GM12878 (cell line): ENCODE results near the gene ARHGAP44. TPM values are rescaled to one million over a fixed set of nuclear protein-coding genes. Genes with fewer than 3 reads are reported as not detected.

Source experiments
- ATAC-seq: fragments of 200-7000 bp; cut with Tn5 transposase; 3 replicates; pipeline ENCODE4 v1.9.1; 2020; ENCODE audit warnings: mild to moderate bottlenecking, moderate library complexity
- BruUV-seq: library from RNA; stranded (reverse); fragments of 400-500 nt; replicated peaks from 2 replicates; lab custom pipeline; 2021; lab: Mats Ljungman, UMichigan
- CTCF ChIA-PET: fragments of 300-600 bp; sonication (Branson Sonifier 250); formaldehyde crosslinking; extraction: SDS; loops from one replicate; lab custom pipeline; 2021; ENCODE audit warnings: inconsistent platforms; lab: Yijun Ruan, JAX
- POLR2A ChIA-PET: fragments of 350-600 bp; formaldehyde crosslinking; extraction: SDS; loops from one replicate; lab custom pipeline; 2021; ENCODE audit warnings: inconsistent platforms; lab: Charles Lee
- RAD21 ChIA-PET: fragments of 300-600 bp; sonication (Branson Sonifier 250); formaldehyde crosslinking; loops from one replicate; lab custom pipeline; 2023; ENCODE audit warnings: antibody characterized with exemption; ENCODE audit not compliant: unreplicated experiment; lab: Charles Lee
- SMC1A ChIA-PET: fragments of 300-600 bp; sonication (Branson Sonifier 250); formaldehyde crosslinking; loops from one replicate; lab custom pipeline; 2023; ENCODE audit not compliant: unreplicated experiment, uncharacterized antibody; lab: Charles Lee
- DNase-seq: peaks from one replicate; pipeline ENCODE4 v3.0.0-alpha.2; 2011; ENCODE audit warnings: low read depth, low spot score
- FAIRE-seq: peaks from 3 replicates; lab custom pipeline; 2011; peaks lifted over from hg19 to GRCh38; lab: Jason Lieb, UNC
- H2AFZ ChIP-seq: 2 replicates; pipeline ENCODE4 v1.6.0; 2011; ENCODE audit warnings: low read depth, low read length, control low read depth; ENCODE audit not compliant: control insufficient read depth
- H3K27ac ChIP-seq: 2 replicates; pipeline ENCODE4 v1.5.1; 2011; ENCODE audit warnings: control low read depth; ENCODE audit not compliant: control insufficient read depth, insufficient read depth
- H3K27me3 ChIP-seq, 2 experiments: replicated peaks in 1 of 2; 2 replicates each; pipeline versions ENCODE4 v1.6.0 to v1.6.1; 2011; ENCODE audit warnings: low read length in 1 of 2; ENCODE audit not compliant: control insufficient read depth in 2 of 2, insufficient read depth in 2 of 2
- H3K36me3 ChIP-seq, 2 experiments: 2 replicates each; pipeline ENCODE4 v1.5.1; 2011; ENCODE audit warnings: low read length in 1 of 2; ENCODE audit not compliant: control insufficient read depth in 2 of 2, insufficient read depth in 2 of 2
- H3K4me1 ChIP-seq: 2 replicates; pipeline ENCODE4 v1.6.1; 2011; ENCODE audit warnings: mild to moderate bottlenecking, low read length, moderate library complexity, mixed read lengths; ENCODE audit not compliant: control insufficient read depth, insufficient read depth
- H3K4me2 ChIP-seq: 2 replicates; pipeline ENCODE4 v1.6.0; 2011; ENCODE audit warnings: control low read depth; ENCODE audit not compliant: control insufficient read depth, insufficient read depth
- H3K4me3 ChIP-seq: fragments of 200-600 bp; sonication (generic); 2 replicates; pipeline ENCODE4 v1.5.1; 2016
- H3K79me2 ChIP-seq: 2 replicates; pipeline ENCODE4 v1.6.0; 2011; ENCODE audit warnings: low read length; ENCODE audit not compliant: control insufficient read depth, insufficient read depth
- H3K9ac ChIP-seq: 2 replicates; pipeline ENCODE4 v1.8.0; 2011; ENCODE audit warnings: low read length, control low read depth, mixed read lengths; ENCODE audit not compliant: control insufficient read depth, insufficient read depth
- H3K9me3 ChIP-seq: replicated peaks from 3 replicates; pipeline ENCODE4 v1.5.1; 2011; ENCODE audit warnings: mild to moderate bottlenecking, low read length; ENCODE audit not compliant: control insufficient read depth, insufficient read depth
- H4K20me1 ChIP-seq: 2 replicates; pipeline ENCODE4 v1.6.0; 2011; ENCODE audit not compliant: control insufficient read depth, insufficient read depth
- CBX5 ChIP-seq: sonication (generic); IDR thresholded peaks from 2 replicates; pipeline ENCODE4 v1.6.1; 2016; ENCODE audit warnings: low read depth, moderate library complexity, mild to moderate bottlenecking, inconsistent platforms
- IKZF2 ChIP-seq, 2 experiments: fragments of 450-650 bp; IDR thresholded peaks; 2 replicates each; pipeline ENCODE4 v1.6.1; 2017; ENCODE audit warnings: mild to moderate bottlenecking in 2 of 2, moderate library complexity in 2 of 2
- SMAD1 ChIP-seq: fragments of 450-650 bp; IDR thresholded peaks from 2 replicates; pipeline ENCODE4 v1.6.1; 2018; ENCODE audit warnings: mild to moderate bottlenecking, low read depth; ENCODE audit not compliant: partially characterized antibody
- ZNF207 ChIP-seq: fragments of 450-650 bp; IDR thresholded peaks from 2 replicates; pipeline ENCODE4 v1.6.1; 2014; ENCODE audit warnings: antibody characterized with exemption, mild to moderate bottlenecking, borderline replicate concordance
- WGBS: methylation state at CpG from one replicate; pipeline ENCODE4 v1.1.6; 2016; ENCODE audit warnings: low lambda C conversion rate; ENCODE audit not compliant: insufficient replicate concordance, insufficient coverage; ENCODE audit errors: missing lambda C conversion rate; 5-methylcytosine and 5-hydroxymethylcytosine counted together
- in situ Hi-C: fragments of 300-500 bp; cut with MboI; formaldehyde crosslinking; loops from 9 replicates; pipeline ENCODE4 v1.14.3; 2018; ENCODE audit warnings: mixed read lengths
- intact Hi-C: fragments of 100-400 bp; cut with micrococcal nuclease; formaldehyde crosslinking; loops from one replicate; pipeline ENCODE4 v1.14.2; 2022; ENCODE audit not compliant: unreplicated experiment
- polyA plus RNA-seq, 11 experiments: library from polyadenylated mRNA; depleted of rRNA in 4 of 11; unstranded in 6 of 11; stranded (reverse) in 5 of 11; fragments of >200 nt; fragmentation: Nextera tagmentation in 4 of 11; fragmentation: Illumina TruSeq in 1 of 11; extraction: Ambion mirVana in 4 of 11; extraction: Trizol in 1 of 11; gene quantifications; 1 replicate in 1 of 11; 2 replicates in 10 of 11; pipeline versions ENCODE4 v1.2.1 to v1.2.3, GENCODE V29; 2011 to 2016; ENCODE audit warnings: inconsistent platforms in 2 of 11, missing spikeins in 2 of 11, low read depth in 1 of 11
- total RNA-seq, 4 experiments: library from RNA; depleted of rRNA in 3 of 4; stranded (reverse); fragments of >200 nt in 3 of 4; fragmentation: Illumina TruSeq in 1 of 4; extraction: Trizol in 1 of 4; gene quantifications; 2 replicates each; pipeline versions ENCODE4 v1.2.1 to v1.2.3, GENCODE V29; 2013 to 2021
- TF ChIP-seq, protein P1 (sequence below): IDR thresholded peaks from 2 replicates; pipeline ENCODE4 v1.6.1; 2011; ENCODE audit warnings: low read depth, low read length, improper control_type of control experiment, borderline replicate concordance
- TF ChIP-seq, protein P2 (sequence below): fragments of 450-650 bp; IDR thresholded peaks from 2 replicates; pipeline ENCODE4 v1.6.1; 2017; ENCODE audit warnings: low read depth, mild to moderate bottlenecking, moderate library complexity
- TF ChIP-seq, protein P3 (sequence below), 3 experiments: IDR thresholded peaks in 2 of 3; conservative IDR thresholded peaks in 1 of 3; 2 replicates each; pipeline ENCODE4 v1.5.1; 2011; ENCODE audit warnings: low read depth in 3 of 3, low read length in 3 of 3, mild to moderate bottlenecking in 3 of 3, control low read depth in 2 of 3, moderate library complexity in 2 of 3, inconsistent platforms in 1 of 3, mixed read lengths in 1 of 3; ENCODE audit not compliant: control insufficient read depth in 2 of 3, insufficient read depth in 1 of 3; ENCODE audit errors: extremely low read depth in 1 of 3

Gene ARHGAP44
- total and polyA plus RNA-seq, 10 of the 15 experiments (the other 5 are each of a cell fraction or from before 2014, with no cell fraction given) = 0.11 to 1.2 (median 0.48) TPM

DNA sequence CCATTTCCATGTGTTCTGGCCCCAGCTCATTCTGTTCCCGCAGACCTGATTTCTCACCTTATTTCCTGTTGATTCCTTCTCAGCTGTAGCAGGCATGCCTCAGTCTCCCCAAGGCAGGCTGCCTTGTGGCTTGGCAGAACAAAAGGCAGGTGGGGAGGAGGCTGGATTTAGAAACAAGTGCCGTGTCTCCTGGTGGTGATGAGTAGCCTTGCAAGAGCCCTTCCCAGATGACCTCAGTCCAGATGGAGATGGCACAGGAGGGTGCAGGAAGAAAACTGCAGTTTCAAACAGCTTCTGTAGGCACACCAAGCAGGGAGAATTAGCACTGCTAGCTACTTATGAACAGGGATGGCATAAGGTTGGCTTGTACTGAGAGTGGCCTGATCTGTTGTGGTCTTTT is 64.6 kb downstream of the ARHGAP44 start:
- RAD21 ChIA-PET = no interaction called here
- SMC1A ChIA-PET = no interaction called here
- peaks cover under 1% of the 10 kb centered on the region for H3K4me1 ChIP-seq
- peaks cover 6% of the 10 kb centered on the region for H3K9me3 ChIP-seq
- TF ChIP-seq, protein P1, sequence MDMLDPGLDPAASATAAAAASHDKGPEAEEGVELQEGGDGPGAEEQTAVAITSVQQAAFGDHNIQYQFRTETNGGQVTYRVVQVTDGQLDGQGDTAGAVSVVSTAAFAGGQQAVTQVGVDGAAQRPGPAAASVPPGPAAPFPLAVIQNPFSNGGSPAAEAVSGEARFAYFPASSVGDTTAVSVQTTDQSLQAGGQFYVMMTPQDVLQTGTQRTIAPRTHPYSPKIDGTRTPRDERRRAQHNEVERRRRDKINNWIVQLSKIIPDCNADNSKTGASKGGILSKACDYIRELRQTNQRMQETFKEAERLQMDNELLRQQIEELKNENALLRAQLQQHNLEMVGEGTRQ = no peak
- TF ChIP-seq CBX5 (no peak), SMAD1 (no peak), IKZF2 (IDR thresholded peaks at IDR 0.05) (no peak), ZNF207 (no peak)
- TF ChIP-seq, protein P2, sequence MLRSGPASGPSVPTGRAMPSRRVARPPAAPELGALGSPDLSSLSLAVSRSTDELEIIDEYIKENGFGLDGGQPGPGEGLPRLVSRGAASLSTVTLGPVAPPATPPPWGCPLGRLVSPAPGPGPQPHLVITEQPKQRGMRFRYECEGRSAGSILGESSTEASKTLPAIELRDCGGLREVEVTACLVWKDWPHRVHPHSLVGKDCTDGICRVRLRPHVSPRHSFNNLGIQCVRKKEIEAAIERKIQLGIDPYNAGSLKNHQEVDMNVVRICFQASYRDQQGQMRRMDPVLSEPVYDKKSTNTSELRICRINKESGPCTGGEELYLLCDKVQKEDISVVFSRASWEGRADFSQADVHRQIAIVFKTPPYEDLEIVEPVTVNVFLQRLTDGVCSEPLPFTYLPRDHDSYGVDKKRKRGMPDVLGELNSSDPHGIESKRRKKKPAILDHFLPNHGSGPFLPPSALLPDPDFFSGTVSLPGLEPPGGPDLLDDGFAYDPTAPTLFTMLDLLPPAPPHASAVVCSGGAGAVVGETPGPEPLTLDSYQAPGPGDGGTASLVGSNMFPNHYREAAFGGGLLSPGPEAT = no peak
- TF ChIP-seq, protein P3, sequence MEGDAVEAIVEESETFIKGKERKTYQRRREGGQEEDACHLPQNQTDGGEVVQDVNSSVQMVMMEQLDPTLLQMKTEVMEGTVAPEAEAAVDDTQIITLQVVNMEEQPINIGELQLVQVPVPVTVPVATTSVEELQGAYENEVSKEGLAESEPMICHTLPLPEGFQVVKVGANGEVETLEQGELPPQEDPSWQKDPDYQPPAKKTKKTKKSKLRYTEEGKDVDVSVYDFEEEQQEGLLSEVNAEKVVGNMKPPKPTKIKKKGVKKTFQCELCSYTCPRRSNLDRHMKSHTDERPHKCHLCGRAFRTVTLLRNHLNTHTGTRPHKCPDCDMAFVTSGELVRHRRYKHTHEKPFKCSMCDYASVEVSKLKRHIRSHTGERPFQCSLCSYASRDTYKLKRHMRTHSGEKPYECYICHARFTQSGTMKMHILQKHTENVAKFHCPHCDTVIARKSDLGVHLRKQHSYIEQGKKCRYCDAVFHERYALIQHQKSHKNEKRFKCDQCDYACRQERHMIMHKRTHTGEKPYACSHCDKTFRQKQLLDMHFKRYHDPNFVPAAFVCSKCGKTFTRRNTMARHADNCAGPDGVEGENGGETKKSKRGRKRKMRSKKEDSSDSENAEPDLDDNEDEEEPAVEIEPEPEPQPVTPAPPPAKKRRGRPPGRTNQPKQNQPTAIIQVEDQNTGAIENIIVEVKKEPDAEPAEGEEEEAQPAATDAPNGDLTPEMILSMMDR (IDR thresholded peaks at IDR 0.05 in 2 of 3, conservative IDR thresholded peaks at IDR 0.05 in 1 of 3; ENCODE audit: control insufficient read depth in 2 of 3, extremely low read depth in 1 of 3, insufficient read depth in 1 of 3, low read depth in 3 of 3, low read length in 3 of 3) = no peak
- no peak overlapping the region for H3K4me3 ChIP-seq
- DNase-seq (no peak), FAIRE-seq (no peak), ATAC-seq (no peak)
- POLR2A ChIA-PET = no interaction called here
- intact Hi-C loops = no loop called here
- no peaks in the 10 kb centered on the region for H3K27me3 ChIP-seq
- no TSS peak for BruUV-seq
- WGBS = 62% methylated on average over 2 of the region's 2 CpGs
- H3K9ac ChIP-seq = no peak overlapping the region
- no peaks in the 10 kb centered on the region for H4K20me1 ChIP-seq
- H3K36me3 ChIP-seq = no peaks in the 10 kb centered on the region
- no peak overlapping the region for H3K27ac ChIP-seq
- in situ Hi-C loops = no loop called here
- H3K4me2 ChIP-seq = no peak overlapping the region
- H3K79me2 ChIP-seq = no peaks in the 10 kb centered on the region
- CTCF ChIA-PET = no interaction called here
- H2AFZ ChIP-seq = no peak overlapping the region
